Hematopoietic multipotent progenitor cell treated with erythropoietin and hydrocortisone succinate and interleukin-3 and kit ligand, for 8 days (in vitro differentiated cells): ENCODE results near the gene SLC13A2.

Experiments
- DNase-seq: peaks from one replicate; pipeline ENCODE4 v3.0.0-alpha.2; 2015

Gene SLC13A2

GRCh38 chr17:28471531-28472342 lies 1.7 kb upstream of the SLC13A2 start:
- DNase-seq = no peak

- DNase-seq = no peak
Measured at GRCh38 chr17:28472871-28473497, 460 bp upstream of the SLC13A2 start.

GRCh38 chr17:28474111-28474531 lies 677 bp downstream of the SLC13A2 start:
- no peak for DNase-seq

- DNase-seq = no peak
Measured at GRCh38 chr17:28475151-28475900, 1.9 kb downstream of the SLC13A2 start.

- no peak for DNase-seq
Measured at GRCh38 chr17:28476076-28476865, 2.8 kb downstream of the SLC13A2 start.

- DNase-seq = no peak
Measured at GRCh38 chr17:28477928-28478327, 4.5 kb downstream of the SLC13A2 start.

- no peak for DNase-seq
Measured at GRCh38 chr17:28478712-28479615, 5.5 kb downstream of the SLC13A2 start.

- no peak for DNase-seq
Measured at GRCh38 chr17:28480278-28480677, 6.8 kb downstream of the SLC13A2 start.

- DNase-seq = no peak
Measured at GRCh38 chr17:28480799-28481571, 7.5 kb downstream of the SLC13A2 start.

GRCh38 chr17:28482551-28483199 lies 9.2 kb downstream of the SLC13A2 start:
- no peak for DNase-seq

- no peak for DNase-seq
Measured at GRCh38 chr17:28484296-28484695, 10.9 kb downstream of the SLC13A2 start.

- no peak for DNase-seq
Measured at GRCh38 chr17:28485049-28485448, 11.6 kb downstream of the SLC13A2 start.

GRCh38 chr17:28487881-28488532 lies 14.6 kb downstream of the SLC13A2 start:
- DNase-seq = no peak

GRCh38 chr17:28488533-28489276 lies 15.3 kb downstream of the SLC13A2 start:
- DNase-seq = no peak

- DNase-seq = no peak
Measured at GRCh38 chr17:28491286-28491685, 17.8 kb downstream of the SLC13A2 start.

- no peak for DNase-seq
Measured at GRCh38 chr17:28491860-28492259, 18.4 kb downstream of the SLC13A2 start.

GRCh38 chr17:28492352-28493310 lies 19.2 kb downstream of the SLC13A2 start:
- peak; percentile 4 for DNase-seq

- DNase-seq = no peak
Measured at GRCh38 chr17:28493460-28493859, 20.0 kb downstream of the SLC13A2 start.
